Sigmoid colon (tissue), 7 donors: ENCODE data around the gene TSPAN15. TPM values are rescaled to one million over a fixed set of nuclear protein-coding genes. Genes with fewer than 3 reads are reported as not detected.

Experiments used
- DNase-seq: peaks from one replicate; pipeline ENCODE4 v3.0.0-alpha.2; 2019
- H3K27ac ChIP-seq, 4 donors: fragments of 200-600 bp; sonication (generic); one replicate each; pipeline ENCODE4 v1.5.1; 2016 to 2019; ENCODE audit warnings: mild to moderate bottlenecking in 1 of 4
- H3K27me3 ChIP-seq, 3 donors: fragments of 200-600 bp; sonication (generic); one replicate each; pipeline ENCODE4 v1.5.1; 2019; ENCODE audit warnings: mild to moderate bottlenecking in 1 of 3
- H3K36me3 ChIP-seq, 4 donors: fragments of 200-600 bp; sonication (generic); one replicate each; pipeline ENCODE4 v1.5.1; 2016 to 2019
- H3K4me1 ChIP-seq, 4 donors: fragments of 200-600 bp; sonication (generic); one replicate each; pipeline ENCODE4 v1.5.1; 2017 to 2019
- H3K4me3 ChIP-seq, 4 donors: fragments of 200-600 bp; sonication (generic); one replicate each; pipeline ENCODE4 v1.5.1; 2017 to 2019; ENCODE audit warnings: mild to moderate bottlenecking in 2 of 4, moderate library complexity in 1 of 4
- H3K9me3 ChIP-seq, 4 donors: fragments of 200-600 bp in 3 of 4; sonication (generic) in 3 of 4; one replicate each; pipeline versions ENCODE4 v1.5.1 to v1.6.1; 2013 to 2019
- CTCF ChIP-seq, 4 experiments: fragments of 450-650 bp in 3 of 4; fragments of 200-600 bp in 1 of 4; IDR thresholded peaks; one replicate each; pipeline ENCODE4 v1.5.1; 2016 to 2019; ENCODE audit warnings: antibody characterized with exemption in 4 of 4, mild to moderate bottlenecking in 3 of 4, moderate library complexity in 2 of 4
- EP300 ChIP-seq, 4 donors: sonication (generic); formaldehyde crosslinking; IDR thresholded peaks; one replicate each; pipeline ENCODE4 v1.6.1; 2017; ENCODE audit warnings: antibody characterized with exemption in 4 of 4
- POLR2A ChIP-seq, 2 donors: fragments of 450-650 bp; IDR thresholded peaks; one replicate each; pipeline ENCODE4 v1.6.1; 2016; ENCODE audit warnings: antibody characterized with exemption in 2 of 2, mild to moderate bottlenecking in 2 of 2, moderate library complexity in 2 of 2
- POLR2AphosphoS5 ChIP-seq, 4 donors: sonication (generic); formaldehyde crosslinking; IDR thresholded peaks; one replicate each; pipeline ENCODE4 v1.6.1; 2017; ENCODE audit warnings: antibody characterized with exemption in 4 of 4
- WGBS, 2 donors: extraction: QIAGEN DNeasy Blood & Tissue Kit; methylation state at CpG; one replicate each; pipeline ENCODE4 v1.1.7; 2013; 5-methylcytosine and 5-hydroxymethylcytosine counted together
- intact Hi-C: fragments of 100-400 bp; cut with DNase I; formaldehyde crosslinking; loops from one replicate; pipeline ENCODE4 v1.15.1; 2023
- polyA plus RNA-seq, 3 donors: library from polyadenylated mRNA; stranded (reverse); fragments of 200-250 nt; gene quantifications; one replicate each; pipeline ENCODE4 v1.2.3, GENCODE V29; 2013
- total RNA-seq, 4 donors: library from RNA; depleted of rRNA; stranded (reverse); fragments of >200 nt; gene quantifications; one replicate each; pipeline ENCODE4 v1.1.0, GENCODE V29; 2016
- donor health status: healthy with polysubstance abuse.
- donor health status: Bipolar disorder and iron deficiency.
- donor health status: healthy.

TSPAN15 gene
- total and polyA plus RNA-seq, 7 donors, result 43.0 to 100 (median 70.9) TPM

GRCh38 chr10:69538461-69538860, 87.2 kb downstream of the TSPAN15 start:
- 84 to 90% methylated on average over 3 of the region's 3 CpGs for WGBS, 2 donors
- DNase-seq, result no peak
- TF ChIP-seq EP300 (IDR thresholded peaks at IDR 0.05), result no peak
- TF ChIP-seq POLR2A (IDR thresholded peaks at IDR 0.05), result no peak
- TF ChIP-seq POLR2AphosphoS5 (IDR thresholded peaks at IDR 0.05), result no peak
- TF ChIP-seq CTCF (IDR thresholded peaks at IDR 0.05), result no peak
- Histone ChIP-seq H3K36me3 (no peaks in the 10 kb centered on the region), H3K4me1 (no peaks in the 10 kb centered on the region), H3K27ac (no peak overlapping the region), H3K27me3 (no peaks in the 10 kb centered on the region), H3K4me3 (no peak overlapping the region), H3K9me3 (peaks cover 0 to 3% (median 0%) of the 10 kb centered on the region in 4 donors)
- intact Hi-C loops, result no loop called here

DNA sequence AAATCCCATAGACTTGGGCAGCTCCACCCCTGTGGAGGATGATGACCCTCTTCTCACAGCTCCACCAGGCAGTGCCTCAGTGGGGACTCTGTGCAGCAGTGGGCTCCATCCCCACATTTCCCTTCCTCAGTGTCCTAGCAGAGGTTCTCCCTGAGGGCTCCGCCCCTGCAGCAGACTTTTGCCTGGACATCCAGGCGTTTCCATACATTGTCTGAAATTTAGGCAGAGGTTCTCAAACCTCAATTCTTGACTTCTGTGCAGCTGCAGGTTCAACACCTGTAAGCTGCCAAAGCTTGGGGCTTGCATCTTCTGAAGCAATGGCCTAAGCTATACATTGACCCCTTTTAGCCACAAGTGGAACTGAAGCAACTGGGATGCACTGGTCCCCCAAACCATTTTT, 90.2 kb downstream of the TSPAN15 start:
- 86 to 89% methylated on average over 2 of the region's 2 CpGs for WGBS, 2 donors
- H3K27me3 ChIP-seq, result no peaks in the 10 kb centered on the region
- no peak overlapping the region for H3K4me3 ChIP-seq
- no peak for TF ChIP-seq EP300 (IDR thresholded peaks at IDR 0.05)
- TF ChIP-seq CTCF (IDR thresholded peaks at IDR 0.05), result no peak
- TF ChIP-seq POLR2A (IDR thresholded peaks at IDR 0.05), result no peak
- no peak for TF ChIP-seq POLR2AphosphoS5 (IDR thresholded peaks at IDR 0.05)
- H3K27ac ChIP-seq, result no peak overlapping the region
- H3K36me3 ChIP-seq, result no peaks in the 10 kb centered on the region
- intact Hi-C loops, result no loop called here
- no peaks in the 10 kb centered on the region for H3K4me1 ChIP-seq
- no peak for DNase-seq
- peaks cover 0 to 3% (median 0%) of the 10 kb centered on the region in 4 donors for H3K9me3 ChIP-seq

DNA sequence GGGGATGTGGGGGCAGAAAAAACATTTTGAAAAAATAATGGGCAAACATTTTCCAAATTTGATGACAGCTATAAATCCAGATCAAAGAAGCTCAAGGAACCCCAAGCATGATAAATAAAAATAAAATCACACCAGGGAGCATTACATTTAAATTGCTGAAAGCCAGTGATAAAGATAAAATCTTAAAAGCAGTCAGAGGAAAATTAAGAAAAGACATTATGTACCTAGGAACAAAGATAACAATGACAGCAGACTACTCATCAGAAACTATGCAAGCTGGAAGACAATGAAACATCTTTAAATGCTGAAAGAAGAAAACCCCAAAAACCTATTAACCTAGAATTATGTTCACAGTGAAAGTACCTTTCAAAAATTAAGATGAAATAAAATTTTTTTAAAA, 98.7 kb downstream of the TSPAN15 start:
- H3K36me3 ChIP-seq, result no peaks in the 10 kb centered on the region
- DNase-seq, result no peak
- peaks cover 0 to 6% (median 4%) of the 10 kb centered on the region in 3 donors for H3K27me3 ChIP-seq
- peaks cover 5 to 16% (median 9%) of the 10 kb centered on the region in 4 donors for H3K9me3 ChIP-seq
- H3K4me3 ChIP-seq, result no peak overlapping the region
- intact Hi-C loops, result no loop called here
- H3K4me1 ChIP-seq, result no peaks in the 10 kb centered on the region
- H3K27ac ChIP-seq, result no peak overlapping the region
- TF ChIP-seq POLR2A (IDR thresholded peaks at IDR 0.05), result no peak

GRCh38 chr10:69552268-69552667, 101.0 kb downstream of the TSPAN15 start:
- no peaks in the 10 kb centered on the region for H3K4me1 ChIP-seq
- TF ChIP-seq CTCF (IDR thresholded peaks at IDR 0.05) (no peak), EP300 (IDR thresholded peaks at IDR 0.05) (no peak), POLR2AphosphoS5 (IDR thresholded peaks at IDR 0.05) (no peak), POLR2A (IDR thresholded peaks at IDR 0.05) (no peak)
- WGBS, 2 donors, result 17 to 29% methylated on average over 1 of the region's 1 CpG
- no peak overlapping the region for H3K4me3 ChIP-seq
- intact Hi-C loops, result no loop called here
- DNase-seq, result no peak
- H3K9me3 ChIP-seq, result peaks cover 5 to 16% (median 9%) of the 10 kb centered on the region in 4 donors
- H3K36me3 ChIP-seq, result no peaks in the 10 kb centered on the region
- no peak overlapping the region for H3K27ac ChIP-seq
- H3K27me3 ChIP-seq, result peaks cover 0 to 21% (median 6%) of the 10 kb centered on the region in 3 donors

- DNase-seq, result no peak
- Histone ChIP-seq H3K36me3 (no peaks in the 10 kb centered on the region), H3K4me3 (no peak overlapping the region), H3K4me1 (no peaks in the 10 kb centered on the region), H3K27me3 (peaks cover 0 to 25% (median 8%) of the 10 kb centered on the region in 3 donors), H3K27ac (no peak overlapping the region), H3K9me3 (peaks cover 5 to 16% (median 9%) of the 10 kb centered on the region in 4 donors)
- TF ChIP-seq EP300 (IDR thresholded peaks at IDR 0.05), result no peak
- no peak for TF ChIP-seq POLR2AphosphoS5 (IDR thresholded peaks at IDR 0.05)
- no peak for TF ChIP-seq POLR2A (IDR thresholded peaks at IDR 0.05)
- no peak for TF ChIP-seq CTCF (IDR thresholded peaks at IDR 0.05)
- intact Hi-C loops, result no loop called here
- 79 to 85% methylated on average over 4 of the region's 4 CpGs for whole genome bisulfite sequencing, 2 donors
Measured at GRCh38 chr10:69553328-69553727, 102.1 kb downstream of the TSPAN15 start.
